Measurements from ENCODE around the gene VEPH1.

Gene VEPH1

DNA sequence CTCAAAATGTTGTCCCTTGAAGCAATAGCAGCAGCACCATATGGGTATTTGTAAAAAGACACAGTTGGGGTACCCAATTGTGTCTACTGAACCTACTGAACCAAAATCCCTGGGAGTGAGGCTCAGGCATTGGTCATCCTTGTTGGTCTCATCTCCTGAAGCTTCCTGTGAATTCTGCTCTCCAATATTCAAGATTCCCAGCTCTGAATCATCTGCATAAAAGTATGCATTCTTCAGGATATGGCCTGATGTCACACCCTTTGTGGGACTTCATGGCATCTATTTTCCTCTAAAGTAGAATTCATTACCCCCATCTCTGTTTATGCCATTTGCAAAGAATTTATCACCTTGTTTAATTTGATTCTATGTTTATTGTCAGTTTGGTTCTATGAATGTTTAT lies 79.9 kb downstream of the VEPH1 start:
- DNase-seq, result no peak

- no peak for DNase-seq
These were observed 82.5 kb downstream of the VEPH1 start for GRCh38 chr3:157420606-157421130.

GRCh38 chr3:157418104-157418503 lies 85.1 kb downstream of the VEPH1 start:
- DNase-seq, result no peak

GRCh38 chr3:157417247-157417646 lies 86.0 kb downstream of the VEPH1 start:
- no peak for DNase-seq

DNA sequence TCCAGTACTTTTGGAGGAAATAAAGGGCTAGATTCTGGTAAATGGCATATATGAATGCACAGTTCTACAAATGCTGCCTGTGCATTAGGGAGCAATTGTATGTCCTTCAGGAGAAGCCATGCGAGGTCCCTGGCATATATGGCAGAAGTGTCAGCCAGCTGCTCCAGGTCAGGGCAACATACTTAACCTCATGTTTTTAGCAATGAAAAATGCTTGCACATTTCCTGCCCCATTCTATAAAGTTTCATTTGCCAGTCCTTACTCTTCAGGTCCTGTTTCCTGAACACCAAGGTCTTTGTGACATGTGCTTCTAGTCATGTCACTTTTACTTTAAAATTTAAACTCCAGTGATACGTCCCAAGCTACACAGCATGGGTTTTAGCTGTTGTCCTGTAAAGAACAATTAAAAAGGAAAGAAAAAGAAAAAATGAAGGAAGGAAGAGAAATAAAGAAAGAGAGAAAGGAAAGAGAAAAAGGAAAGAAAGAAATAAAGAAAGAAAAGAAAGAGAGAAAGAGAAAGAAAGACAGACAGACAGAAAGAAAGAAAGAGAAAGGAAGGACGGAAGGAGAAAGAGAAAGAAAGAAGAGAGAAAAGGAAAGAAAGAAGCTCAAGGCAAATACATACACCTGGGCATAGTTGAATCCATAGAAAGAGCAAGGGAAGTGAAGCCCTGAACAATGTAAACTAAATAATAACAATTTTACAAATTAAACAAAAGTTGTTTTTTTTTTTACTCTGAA lies 86.7 kb downstream of the VEPH1 start:
- no peak for DNase-seq

DNA sequence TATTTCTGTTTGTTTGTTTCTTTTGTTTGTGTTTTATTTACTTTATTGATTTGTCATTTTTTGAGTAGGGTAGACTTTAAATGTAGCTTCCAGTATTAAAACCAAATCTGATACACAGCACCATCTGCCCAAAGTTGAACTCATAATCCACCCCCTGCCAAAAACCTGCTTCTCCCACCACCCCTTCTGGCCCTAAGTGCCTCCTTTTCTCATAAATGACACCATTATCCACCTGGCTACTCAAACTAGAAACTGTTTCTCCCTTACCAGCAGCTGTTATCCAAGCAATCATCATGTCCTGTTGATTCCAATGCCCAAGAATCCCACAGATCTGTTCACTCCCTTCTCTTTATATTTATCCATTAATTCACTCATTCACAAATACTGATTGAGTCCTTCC lies 88.4 kb downstream of the VEPH1 start:
- no peak for DNase-seq

- DNase-seq, result no peak
These were observed 90.8 kb downstream of the VEPH1 start for GRCh38 chr3:157412323-157412855.

- DNase-seq, result no peak
These were observed 92.3 kb downstream of the VEPH1 start for GRCh38 chr3:157410945-157411344.

DNA sequence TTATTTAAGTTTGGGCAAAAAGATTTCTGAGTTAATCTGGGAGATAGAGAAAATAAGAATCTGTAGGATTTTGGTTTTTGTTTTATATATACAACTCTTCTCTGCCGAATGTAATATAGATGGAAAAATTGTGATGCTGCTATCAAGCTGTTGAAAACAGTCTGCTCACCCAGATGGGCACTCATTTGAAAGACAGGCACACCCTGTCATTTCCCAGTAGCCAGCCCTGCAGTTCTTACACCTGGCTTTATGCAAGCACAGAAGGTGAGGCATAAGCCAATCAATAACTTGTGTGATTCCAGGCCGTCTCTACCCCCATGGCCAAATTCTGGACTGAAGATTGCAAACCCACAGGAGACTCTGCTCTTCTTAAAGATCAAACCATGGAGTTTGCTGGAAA lies 93.7 kb downstream of the VEPH1 start:
- no peak for DNase-seq

- no peak for DNase-seq
These were observed 94.6 kb downstream of the VEPH1 start for GRCh38 chr3:157408499-157409149.

- DNase-seq, result no peak
These were observed 95.4 kb downstream of the VEPH1 start for GRCh38 chr3:157407769-157408168.

GRCh38 chr3:157406394-157406793 lies 96.8 kb downstream of the VEPH1 start:
- no peak for DNase-seq

GRCh38 chr3:157405457-157405856 lies 97.8 kb downstream of the VEPH1 start:
- no peak for DNase-seq

DNA sequence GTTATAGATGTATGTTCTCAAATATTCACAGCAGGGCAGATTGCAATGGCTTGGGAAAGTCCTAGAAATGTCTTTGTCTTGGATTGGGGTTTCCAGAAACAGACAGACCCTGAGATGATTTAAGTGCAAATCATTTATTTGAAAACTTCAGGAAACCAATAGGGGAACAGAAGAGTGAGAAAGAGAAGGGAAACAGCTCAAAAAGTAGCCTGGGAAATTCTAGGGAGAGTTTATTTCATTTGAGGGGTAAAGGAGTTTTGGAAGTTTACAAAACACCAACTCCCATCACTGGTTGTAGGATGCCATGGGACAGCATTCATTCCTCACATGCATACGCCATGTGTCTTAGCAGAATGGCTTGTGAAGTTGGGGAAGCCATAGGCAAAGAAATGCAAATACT lies 98.8 kb downstream of the VEPH1 start:
- DNase-seq, result no peak

DNA sequence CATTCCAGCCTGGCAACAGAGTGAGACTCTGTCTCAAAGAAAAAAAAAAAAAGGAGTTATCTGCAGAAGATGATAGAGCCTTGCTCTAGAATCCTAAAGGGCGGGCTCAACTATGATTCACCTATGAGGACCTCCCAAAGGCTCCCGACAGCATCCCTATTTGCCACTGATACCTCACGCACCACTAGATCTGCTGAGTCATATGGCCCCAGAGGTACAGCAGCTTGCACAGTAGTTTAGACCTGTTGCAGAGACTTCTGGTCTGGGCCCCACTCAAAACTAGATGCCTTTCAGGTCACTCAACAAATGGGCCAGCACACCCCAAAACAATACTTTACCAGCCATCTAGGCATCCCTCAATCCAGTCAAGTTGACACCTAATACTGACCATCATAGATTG lies 104.6 kb downstream of the VEPH1 start:
- no peak for DNase-seq

DNA sequence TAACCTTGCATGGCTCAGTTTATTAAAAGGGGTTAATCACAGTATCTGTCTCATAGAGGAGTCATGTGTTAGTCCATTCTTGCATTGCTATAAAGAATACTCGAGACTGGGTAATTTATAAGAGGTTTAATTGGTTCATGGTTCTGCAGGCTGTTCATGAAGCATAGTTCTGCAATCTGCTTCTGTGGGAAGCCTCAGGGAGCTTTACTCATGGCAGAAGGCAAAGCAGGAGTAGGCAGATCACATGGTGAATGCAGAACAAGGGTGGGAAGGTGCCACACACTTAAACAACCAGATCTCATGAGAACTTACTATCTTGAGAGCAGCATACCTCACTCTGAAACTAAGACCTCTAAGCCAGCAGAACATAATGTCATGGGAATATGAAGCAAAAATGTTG lies 108.8 kb downstream of the VEPH1 start:
- no peak for DNase-seq

GRCh38 chr3:157393113-157393512 lies 110.1 kb downstream of the VEPH1 start:
- no peak for DNase-seq

DNA sequence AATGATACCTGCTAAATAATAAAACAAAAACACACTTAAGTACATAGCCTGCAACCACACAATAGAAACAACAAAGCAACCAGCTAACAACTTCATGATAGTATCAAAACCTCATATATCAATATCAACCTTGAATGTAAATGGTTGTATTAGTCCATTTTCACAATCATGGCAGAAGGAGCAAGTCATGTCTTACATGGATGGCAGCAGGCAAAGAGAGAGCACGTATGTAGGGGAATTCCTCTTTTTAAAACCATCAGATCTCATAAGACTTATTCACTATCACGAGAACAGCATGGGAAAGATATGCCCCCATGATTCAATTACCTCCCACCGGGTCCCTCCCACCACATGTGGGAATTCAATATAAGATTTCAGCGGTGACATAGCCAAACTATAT lies 111.1 kb downstream of the VEPH1 start:
- DNase-seq, result no peak

- no peak for DNase-seq
These were observed 112.3 kb downstream of the VEPH1 start for GRCh38 chr3:157390713-157391515.

- no peak for DNase-seq
These were observed 114.2 kb downstream of the VEPH1 start for GRCh38 chr3:157388976-157389375.

DNA sequence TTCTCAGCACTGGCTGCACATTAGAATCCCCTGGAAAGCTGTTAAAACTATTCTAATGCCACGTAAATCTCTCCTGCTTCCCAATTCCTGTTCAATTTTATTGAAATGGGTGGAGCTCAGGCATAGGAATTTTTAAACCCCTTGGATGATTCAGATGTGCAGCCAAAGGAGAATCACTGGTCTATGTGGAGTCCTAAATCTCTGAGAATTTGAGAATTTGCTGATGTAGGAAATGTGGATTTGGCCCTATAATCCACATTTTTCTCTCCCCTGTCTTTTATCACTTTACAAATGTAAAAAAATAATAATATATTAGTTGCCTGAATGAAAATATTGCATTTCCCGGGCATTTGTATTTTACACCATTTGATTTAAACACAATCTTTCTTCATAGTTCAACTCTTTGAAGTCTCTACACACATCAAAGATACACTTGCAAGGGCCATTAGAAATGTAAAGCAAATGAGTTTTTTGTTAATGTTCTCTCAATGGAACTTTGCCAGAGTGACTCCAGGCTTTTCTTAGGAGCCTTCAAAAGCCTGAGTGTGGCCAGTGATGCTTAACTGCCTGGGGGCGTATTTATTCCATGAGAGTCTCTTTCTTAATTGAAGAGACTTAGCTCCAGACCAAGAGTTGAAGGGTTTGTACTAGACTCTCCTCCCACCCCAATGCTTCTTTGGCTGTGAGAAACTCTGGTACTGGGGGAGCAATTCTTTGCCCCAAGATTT lies 115.3 kb downstream of the VEPH1 start:
- no peak for DNase-seq

GRCh38 chr3:157384491-157384890 lies 118.7 kb downstream of the VEPH1 start:
- no peak for DNase-seq

GRCh38 chr3:157384031-157384430 lies 119.2 kb downstream of the VEPH1 start:
- DNase-seq, result no peak
